Activated T-cell treated with anti-CD3 and anti-CD28 coated beads, Interleukin-2, amount 50 U/mL, for 72 hours (primary cell): ENCODE measurements around the gene ACOXL. TPM values are rescaled to one million over a fixed set of nuclear protein-coding genes. Genes with fewer than 3 reads are reported as not detected.

Experiments
- ATAC-seq, 2 donors: fragments of 150-1000 bp; cut with Tn5 transposase; replicated peaks in 1 of 2; 2 replicates each; pipeline ENCODE4 v1.10.0; 2021; ENCODE audit warnings: moderate library complexity in 2 of 2, mild to moderate bottlenecking in 1 of 2
- DNase-seq, 2 donors: peaks; one replicate each; pipeline ENCODE4 v3.0.0; 2021 to 2022; ENCODE audit warnings: mixed read lengths in 1 of 2
- H3K27ac Mint-ChIP-seq: one replicate; pipeline ENCODE4 v1.8.0; 2022; ENCODE audit warnings: mild to moderate bottlenecking, moderate library complexity, mixed read lengths
- H3K27me3 Mint-ChIP-seq: one replicate; pipeline ENCODE4 v1.8.0; 2022; ENCODE audit warnings: low read depth, mixed read lengths
- H3K36me3 Mint-ChIP-seq, 2 donors: one replicate each; pipeline ENCODE4 v1.8.0; 2022; ENCODE audit warnings: mixed read lengths in 2 of 2, mild to moderate bottlenecking in 1 of 2; ENCODE audit not compliant: insufficient read depth in 2 of 2
- H3K4me1 Mint-ChIP-seq: one replicate; pipeline ENCODE4 v1.8.0; 2022; ENCODE audit warnings: low read depth, mixed read lengths
- H3K4me3 Mint-ChIP-seq, 2 donors: one replicate each; pipeline ENCODE4 v1.8.0; 2022; ENCODE audit warnings: mild to moderate bottlenecking in 2 of 2, mixed read lengths in 2 of 2, moderate library complexity in 2 of 2
- H3K9me3 Mint-ChIP-seq, 2 donors: one replicate each; pipeline ENCODE4 v1.8.0; 2022; ENCODE audit warnings: mixed read lengths in 2 of 2
- total RNA-seq, 2 donors: library from RNA; stranded (reverse); gene quantifications; one replicate each; pipeline ENCODE4 v1.2.3, GENCODE V29; 2022

The ACOXL gene
- total RNA-seq, 2 donors from 2014 or later: 0.19 to 0.44 TPM

DNA sequence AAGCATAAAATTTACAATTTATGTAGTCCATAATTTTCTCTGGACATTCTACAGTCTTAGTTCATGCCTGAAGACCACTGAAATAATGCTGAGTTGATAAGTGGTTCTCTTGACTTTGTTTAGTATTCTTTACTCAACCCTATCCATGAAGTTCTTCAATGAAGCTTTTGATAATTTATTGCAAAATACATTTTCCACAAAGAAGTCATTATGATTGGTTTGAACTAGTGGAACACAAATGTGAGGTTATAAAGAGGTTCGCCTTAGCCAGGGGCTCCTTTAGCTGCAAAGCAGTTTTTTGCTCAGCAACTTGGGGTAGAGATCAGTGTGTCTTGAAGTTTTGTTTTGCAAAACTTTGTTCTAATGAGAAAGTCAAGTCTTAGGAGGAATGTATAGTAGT lies 394.2 kb downstream of the ACOXL start:
- DNase-seq (no peak), ATAC-seq (no peak)
- peak overlapping the region in 1 of 2 donors; percentile 32 for H3K4me3 Mint-ChIP-seq
- no peak overlapping the region for H3K27ac Mint-ChIP-seq
- no peaks in the 10 kb centered on the region for H3K27me3 Mint-ChIP-seq
- peaks cover 27 to 66% of the 10 kb centered on the region in 2 donors for H3K36me3 Mint-ChIP-seq
- H3K9me3 Mint-ChIP-seq: no peaks in the 10 kb centered on the region
- peaks cover 62% of the 10 kb centered on the region for H3K4me1 Mint-ChIP-seq

DNA sequence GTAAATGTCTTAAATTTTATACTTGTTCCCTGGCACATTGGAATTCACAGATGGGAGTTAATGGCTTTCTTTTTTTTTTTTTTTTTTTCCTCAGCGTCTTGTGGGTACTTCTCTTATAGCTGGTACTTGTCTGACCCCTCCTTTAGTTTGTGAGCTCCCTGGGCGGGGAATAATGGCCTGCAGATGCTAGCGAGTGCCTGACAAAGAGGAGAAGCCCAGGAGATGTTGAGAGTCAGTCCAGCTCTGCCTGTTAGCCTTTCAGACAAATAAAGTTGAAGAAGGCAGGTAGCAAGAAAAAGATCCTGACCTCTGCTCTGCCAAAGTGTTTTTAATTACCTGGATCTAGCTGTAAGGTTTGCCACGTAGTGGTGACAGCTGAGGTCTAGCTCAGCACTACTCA lies 395.0 kb downstream of the ACOXL start:
- H3K4me1 Mint-ChIP-seq: peaks cover 64% of the 10 kb centered on the region
- no peak overlapping the region for H3K4me3 Mint-ChIP-seq
- ATAC-seq: no peak
- no peak overlapping the region for H3K27ac Mint-ChIP-seq
- H3K27me3 Mint-ChIP-seq: no peaks in the 10 kb centered on the region
- DNase-seq: no peak
- no peaks in the 10 kb centered on the region for H3K9me3 Mint-ChIP-seq
- peaks cover 29 to 70% of the 10 kb centered on the region in 2 donors for H3K36me3 Mint-ChIP-seq

- H3K27ac Mint-ChIP-seq: no peak overlapping the region
- peaks cover 64% of the 10 kb centered on the region for H3K4me1 Mint-ChIP-seq
Observed at GRCh38 chr2:111128096-111128495, 395.7 kb downstream of the ACOXL start.

DNA sequence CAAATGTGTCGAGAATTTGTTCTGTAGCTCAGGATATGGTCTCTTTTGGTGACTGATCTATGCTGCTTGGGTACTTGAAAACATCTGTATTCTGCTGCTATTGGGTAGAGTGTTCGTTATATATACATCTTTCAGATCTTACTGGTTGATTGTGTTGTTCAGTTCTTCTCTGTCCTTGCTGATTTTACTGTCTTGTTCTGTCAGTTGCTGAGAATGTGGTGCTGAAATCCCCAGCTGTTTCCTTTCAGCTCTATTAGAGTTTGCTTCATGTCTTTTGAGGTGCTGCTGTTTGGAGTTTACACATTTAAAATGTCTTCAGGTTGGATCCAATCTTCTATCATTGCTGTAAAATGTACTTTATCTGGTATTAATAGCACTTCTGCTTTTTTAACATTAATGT lies 401.2 kb downstream of the ACOXL start:
- ATAC-seq: no peak
- Mint-ChIP-seq H3K27me3 (no peaks in the 10 kb centered on the region), H3K9me3 (no peaks in the 10 kb centered on the region), H3K27ac (no peak overlapping the region), H3K4me1 (peaks cover 53% of the 10 kb centered on the region), H3K36me3 (peaks cover 20 to 50% of the 10 kb centered on the region in 2 donors), H3K4me3 (no peak overlapping the region)
- no peak for DNase-seq

More at GRCh38 chr2:111128096-111128495, 395.7 kb downstream of the ACOXL start:
- no peaks in the 10 kb centered on the region for H3K27me3 Mint-ChIP-seq
- peaks cover 29 to 70% of the 10 kb centered on the region in 2 donors for H3K36me3 Mint-ChIP-seq
- no peaks in the 10 kb centered on the region for H3K9me3 Mint-ChIP-seq
- DNase-seq (no peak), ATAC-seq (no peak)
- H3K4me3 Mint-ChIP-seq: no peak overlapping the region

GRCh38 chr2:111134055-111134454 lies 401.7 kb downstream of the ACOXL start:
- no peak overlapping the region for H3K4me3 Mint-ChIP-seq
- H3K36me3 Mint-ChIP-seq: peaks cover 17 to 45% of the 10 kb centered on the region in 2 donors
- DNase-seq (no peak), ATAC-seq (no peak)
- H3K9me3 Mint-ChIP-seq: no peaks in the 10 kb centered on the region
- H3K4me1 Mint-ChIP-seq: peaks cover 48% of the 10 kb centered on the region
- H3K27ac Mint-ChIP-seq: peak overlapping the region; percentile 56
- no peaks in the 10 kb centered on the region for H3K27me3 Mint-ChIP-seq

DNA sequence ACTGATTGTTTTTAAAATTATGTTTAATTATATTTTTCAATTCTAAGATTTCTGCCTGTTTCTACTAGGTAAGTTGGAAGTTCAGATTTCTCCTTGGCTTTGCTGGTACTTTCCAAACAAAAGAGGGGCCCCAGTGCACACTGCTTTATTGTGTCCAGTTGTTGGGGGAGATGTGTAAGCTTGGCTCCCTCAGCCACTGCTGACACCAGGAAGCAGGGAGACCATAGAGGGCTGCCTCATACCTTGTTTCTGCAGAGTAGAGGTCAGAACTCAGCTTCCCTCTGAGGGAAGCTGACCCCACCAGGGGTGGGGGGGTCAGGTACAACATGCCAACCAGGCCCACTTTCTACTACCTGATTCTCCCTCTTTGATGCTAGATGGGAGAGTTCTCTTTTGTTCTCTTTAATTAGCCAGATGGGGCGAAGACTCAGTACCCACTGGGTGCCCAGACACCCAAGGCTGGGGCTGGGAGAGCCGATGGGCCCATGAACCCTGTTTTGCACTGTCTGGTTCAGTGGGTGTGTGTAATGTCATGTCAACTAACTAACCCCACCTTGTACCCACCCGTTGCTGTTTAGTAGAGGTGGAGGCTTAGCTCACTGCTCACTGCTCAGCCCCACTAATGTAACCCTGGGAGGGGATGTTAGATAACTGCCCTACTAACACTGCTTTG lies 403.0 kb downstream of the ACOXL start:
- Mint-ChIP-seq H3K27me3 (no peaks in the 10 kb centered on the region), H3K36me3 (peaks cover 18 to 47% of the 10 kb centered on the region in 2 donors), H3K27ac (no peak overlapping the region), H3K4me3 (no peak overlapping the region), H3K4me1 (peaks cover 46% of the 10 kb centered on the region), H3K9me3 (no peaks in the 10 kb centered on the region)
- ATAC-seq: no peak
- no peak for DNase-seq

- ATAC-seq (no peak), DNase-seq (no peak)
- no peaks in the 10 kb centered on the region for H3K9me3 Mint-ChIP-seq
- peaks cover 15 to 44% of the 10 kb centered on the region in 2 donors for H3K36me3 Mint-ChIP-seq
- H3K27me3 Mint-ChIP-seq: no peaks in the 10 kb centered on the region
- peaks cover 41% of the 10 kb centered on the region for H3K4me1 Mint-ChIP-seq
- no peak overlapping the region for H3K27ac Mint-ChIP-seq
- H3K4me3 Mint-ChIP-seq: no peak overlapping the region
Observed at GRCh38 chr2:111135910-111136297, 403.5 kb downstream of the ACOXL start.

DNA sequence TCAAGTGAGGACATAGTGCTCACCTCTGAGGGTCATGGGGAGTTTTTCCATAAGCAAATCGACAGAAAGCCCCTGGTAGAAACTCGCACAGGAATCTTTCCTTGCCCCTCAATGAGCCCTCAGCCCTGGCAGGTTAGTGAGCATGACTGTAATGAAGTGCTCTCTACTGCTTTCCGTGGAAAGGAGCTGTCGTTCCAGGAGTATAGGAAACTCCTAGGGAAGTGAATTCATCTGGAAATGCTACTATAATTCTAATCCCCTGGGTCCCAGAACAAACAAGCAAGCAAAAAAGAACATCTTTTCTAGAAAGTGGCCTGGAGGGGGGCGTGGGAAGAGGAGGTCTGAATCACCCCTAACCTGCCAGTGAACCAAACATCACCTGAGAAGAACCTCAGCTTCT lies 406.5 kb downstream of the ACOXL start:
- H3K36me3 Mint-ChIP-seq: peaks cover 13 to 31% of the 10 kb centered on the region in 2 donors
- peaks cover 47% of the 10 kb centered on the region for H3K4me1 Mint-ChIP-seq
- H3K27ac Mint-ChIP-seq: no peak overlapping the region
- no peaks in the 10 kb centered on the region for H3K9me3 Mint-ChIP-seq
- ATAC-seq (no peak), DNase-seq (no peak)
- H3K4me3 Mint-ChIP-seq: no peak overlapping the region
- H3K27me3 Mint-ChIP-seq: no peaks in the 10 kb centered on the region

- Mint-ChIP-seq H3K27me3 (no peaks in the 10 kb centered on the region), H3K9me3 (no peaks in the 10 kb centered on the region), H3K4me1 (peaks cover 42% of the 10 kb centered on the region), H3K36me3 (peaks cover 12 to 28% of the 10 kb centered on the region in 2 donors), H3K4me3 (no peak overlapping the region), H3K27ac (no peak overlapping the region)
- DNase-seq (no peak), ATAC-seq (no peak)
Observed at GRCh38 chr2:111139637-111140317, 407.4 kb downstream of the ACOXL start.

- no peak overlapping the region for H3K27ac Mint-ChIP-seq
- H3K9me3 Mint-ChIP-seq: no peaks in the 10 kb centered on the region
- H3K27me3 Mint-ChIP-seq: no peaks in the 10 kb centered on the region
- no peak overlapping the region for H3K4me3 Mint-ChIP-seq
- ATAC-seq (no peak), DNase-seq (no peak)
- H3K36me3 Mint-ChIP-seq: peaks cover 12 to 29% of the 10 kb centered on the region in 2 donors
- H3K4me1 Mint-ChIP-seq: peaks cover 43% of the 10 kb centered on the region
Observed at GRCh38 chr2:111140815-111141214, 408.4 kb downstream of the ACOXL start.

- DNase-seq (no peak), ATAC-seq (no peak)
- no peaks in the 10 kb centered on the region for H3K27me3 Mint-ChIP-seq
- peaks cover 11 to 28% of the 10 kb centered on the region in 2 donors for H3K36me3 Mint-ChIP-seq
- H3K9me3 Mint-ChIP-seq: no peaks in the 10 kb centered on the region
- no peak overlapping the region for H3K4me3 Mint-ChIP-seq
- no peak overlapping the region for H3K27ac Mint-ChIP-seq
- H3K4me1 Mint-ChIP-seq: peaks cover 49% of the 10 kb centered on the region
Observed at GRCh38 chr2:111142101-111142500, 409.7 kb downstream of the ACOXL start.

DNA sequence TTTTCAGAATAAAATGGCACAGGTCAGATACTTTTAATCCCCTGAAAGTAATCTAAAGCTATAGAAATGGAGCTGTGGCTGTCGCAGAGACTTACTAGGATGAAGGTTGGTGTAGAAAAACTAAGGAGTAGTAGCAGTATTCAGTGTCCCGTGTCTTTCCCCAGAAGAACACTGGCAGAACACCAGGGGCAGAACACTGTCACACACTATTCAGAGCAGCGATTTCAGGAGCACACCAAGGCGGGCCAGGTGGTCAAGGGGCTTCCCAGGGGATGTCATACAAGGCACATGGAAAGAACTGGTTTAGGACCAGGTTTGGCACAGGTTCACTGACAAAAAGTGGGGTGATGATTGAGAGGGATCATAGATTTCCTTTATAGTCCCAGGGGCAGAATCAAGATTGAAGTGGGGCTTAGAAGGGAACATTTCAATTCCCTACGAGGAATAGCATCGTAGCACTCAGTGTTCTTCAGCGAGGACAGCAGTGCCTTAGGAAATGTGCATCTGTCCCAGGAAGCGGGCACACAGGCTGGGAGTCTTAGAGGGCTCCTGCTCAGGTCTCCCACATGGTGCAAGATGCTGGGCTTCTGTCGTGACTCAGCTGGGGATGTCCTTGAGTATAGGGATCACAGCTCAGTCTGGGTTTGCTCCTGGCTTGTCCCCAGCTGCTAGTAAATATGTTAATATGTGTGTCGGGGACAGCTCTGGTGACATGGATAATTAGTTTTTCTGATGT lies 410.9 kb downstream of the ACOXL start:
- Mint-ChIP-seq H3K27ac (peak overlapping the region; percentile 54), H3K4me3 (no peak overlapping the region), H3K27me3 (no peaks in the 10 kb centered on the region), H3K4me1 (peaks cover 50% of the 10 kb centered on the region), H3K9me3 (no peaks in the 10 kb centered on the region), H3K36me3 (peaks cover 7 to 24% of the 10 kb centered on the region in 2 donors)
- DNase-seq: no peak
- ATAC-seq: no peak

DNA sequence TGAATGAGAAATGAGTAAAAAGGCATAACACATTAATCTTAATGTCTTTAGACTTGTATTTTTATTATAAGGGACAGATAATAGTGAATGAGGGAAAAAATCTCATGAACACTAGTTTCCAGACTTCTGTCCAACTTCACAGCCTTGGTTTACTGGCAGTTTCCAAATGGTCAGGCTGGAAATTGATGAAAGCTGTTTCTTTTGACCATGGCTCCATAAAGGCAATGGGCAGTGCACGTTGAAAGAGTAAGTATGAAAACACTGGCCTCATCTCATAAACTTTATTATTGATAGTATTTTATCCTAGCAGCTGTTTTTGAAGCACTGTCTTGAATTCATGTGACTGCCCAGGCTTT lies 411.4 kb downstream of the ACOXL start:
- no peak overlapping the region for H3K27ac Mint-ChIP-seq
- no peak for DNase-seq
- peaks cover 6 to 23% of the 10 kb centered on the region in 2 donors for H3K36me3 Mint-ChIP-seq
- no peaks in the 10 kb centered on the region for H3K9me3 Mint-ChIP-seq
- ATAC-seq: no peak
- H3K4me1 Mint-ChIP-seq: peaks cover 55% of the 10 kb centered on the region
- H3K4me3 Mint-ChIP-seq: no peak overlapping the region
- no peaks in the 10 kb centered on the region for H3K27me3 Mint-ChIP-seq
